Kidney (tissue), 14 donors: ENCODE data around the gene WWOX. TPM values are rescaled to one million over a fixed set of nuclear protein-coding genes. Genes with fewer than 3 reads are reported as not detected.

Experiments
- DNase-seq, 5 donors: peaks; one replicate each; pipeline ENCODE4 v3.0.0-alpha.2; 2013 to 2020
- FAIRE-seq: peaks from 2 replicates; lab custom pipeline; 2012; peaks lifted over from hg19 to GRCh38; lab: Jason Lieb, UNC
- H3K27ac ChIP-seq, 2 donors: one replicate each; pipeline ENCODE4 v1.7.0; 2013; ENCODE audit warnings: low read depth in 2 of 2, low read length in 2 of 2, inconsistent platforms in 1 of 2
- H3K27me3 ChIP-seq: one replicate; pipeline ENCODE4 v1.7.1; 2013; ENCODE audit warnings: low read length, inconsistent platforms; ENCODE audit not compliant: control insufficient read depth, insufficient read depth
- H3K36me3 ChIP-seq, 3 donors: one replicate each; pipeline versions ENCODE4 v1.7.0 to v1.7.1; 2013; ENCODE audit warnings: low read length in 3 of 3, control low read depth in 1 of 3, inconsistent platforms in 1 of 3; ENCODE audit not compliant: insufficient read depth in 3 of 3, control insufficient read depth in 2 of 3
- H3K4me1 ChIP-seq, 3 donors: one replicate each; pipeline versions ENCODE4 v1.7.0 to v1.7.1; 2013; ENCODE audit warnings: low read length in 3 of 3, inconsistent platforms in 1 of 3, low read depth in 1 of 3; ENCODE audit not compliant: control insufficient read depth in 2 of 3, insufficient read depth in 2 of 3
- H3K4me3 ChIP-seq, 3 donors: one replicate each; pipeline versions ENCODE4 v1.7.0 to v1.8.1; 2013; ENCODE audit warnings: low read length in 3 of 3, control low read depth in 1 of 3, inconsistent platforms in 1 of 3
- H3K9ac ChIP-seq, 3 donors: one replicate each; pipeline versions ENCODE4 v1.7.0 to v1.7.1; 2013; ENCODE audit warnings: low read length in 3 of 3, control low read depth in 1 of 3, inconsistent platforms in 1 of 3
- H3K9me3 ChIP-seq, 3 donors: one replicate each; pipeline versions ENCODE4 v1.7.0 to v1.7.1; 2013; ENCODE audit warnings: low read length in 3 of 3, control low read depth in 1 of 3, inconsistent platforms in 1 of 3; ENCODE audit not compliant: control insufficient read depth in 2 of 3, insufficient read depth in 1 of 3
- intact Hi-C: fragments of 100-400 bp; cut with DNase I; formaldehyde crosslinking; loops from one replicate; pipeline ENCODE4 v1.11.1; 2022
- polyA plus RNA-seq: library from polyadenylated mRNA; stranded (reverse); fragments of 350-450 nt; fragmentation: Illumina TruSeq; extraction: RNeasy Lipid Tissue Mini Kit (QIAGEN cat#74804); gene quantifications from one replicate; pipeline ENCODE4 v1.2.3, GENCODE V29; 2014; ENCODE audit warnings: low read depth, low replicate concordance; ENCODE audit not compliant: insufficient read depth
- total RNA-seq: library from RNA; stranded (reverse); fragmentation: NEBNext Ultra II Directional; extraction: Animal tissue kit (Norgen Biotek cat#: 25700); gene quantifications from one replicate; pipeline ENCODE4 v1.2.1, GENCODE V29; 2021
- TF ChIP-seq, protein P1 (sequence below): IDR thresholded peaks from 3 replicates; pipeline ENCODE4 v1.5.1; 2012; ENCODE audit warnings: mild to moderate bottlenecking, moderate library complexity, borderline replicate concordance; ENCODE audit not compliant: insufficient read depth; ENCODE audit errors: extremely low read depth
- donor health status: control.
- donor health status: control.
- donor health status: control.
- donor health status: control.
- donor health status: control.
- donor health status: DM: yes; HTN: yes; CAD: no.
- donor health status: Normal renal cell carcinoma (clear cell type).

The WWOX gene
- total and polyA plus RNA-seq, 2 donors from 2014 or later, result 22.5 to 30.3 TPM

- Histone ChIP-seq H3K9me3 (no peaks in the 10 kb centered on the region), H3K4me3 (no peak overlapping the region), H3K27ac (no peak overlapping the region), H3K36me3 (no peaks in the 10 kb centered on the region), H3K27me3 (no peaks in the 10 kb centered on the region), H3K4me1 (no peaks in the 10 kb centered on the region), H3K9ac (no peak overlapping the region)
- intact Hi-C loops, result no loop called here
- DNase-seq, result no peak
- FAIRE-seq, result no peak
- TF ChIP-seq, protein P1, sequence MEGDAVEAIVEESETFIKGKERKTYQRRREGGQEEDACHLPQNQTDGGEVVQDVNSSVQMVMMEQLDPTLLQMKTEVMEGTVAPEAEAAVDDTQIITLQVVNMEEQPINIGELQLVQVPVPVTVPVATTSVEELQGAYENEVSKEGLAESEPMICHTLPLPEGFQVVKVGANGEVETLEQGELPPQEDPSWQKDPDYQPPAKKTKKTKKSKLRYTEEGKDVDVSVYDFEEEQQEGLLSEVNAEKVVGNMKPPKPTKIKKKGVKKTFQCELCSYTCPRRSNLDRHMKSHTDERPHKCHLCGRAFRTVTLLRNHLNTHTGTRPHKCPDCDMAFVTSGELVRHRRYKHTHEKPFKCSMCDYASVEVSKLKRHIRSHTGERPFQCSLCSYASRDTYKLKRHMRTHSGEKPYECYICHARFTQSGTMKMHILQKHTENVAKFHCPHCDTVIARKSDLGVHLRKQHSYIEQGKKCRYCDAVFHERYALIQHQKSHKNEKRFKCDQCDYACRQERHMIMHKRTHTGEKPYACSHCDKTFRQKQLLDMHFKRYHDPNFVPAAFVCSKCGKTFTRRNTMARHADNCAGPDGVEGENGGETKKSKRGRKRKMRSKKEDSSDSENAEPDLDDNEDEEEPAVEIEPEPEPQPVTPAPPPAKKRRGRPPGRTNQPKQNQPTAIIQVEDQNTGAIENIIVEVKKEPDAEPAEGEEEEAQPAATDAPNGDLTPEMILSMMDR, result no peak
These were observed 6.7 kb upstream of the WWOX start for GRCh38 chr16:78092758-78093157.

DNA sequence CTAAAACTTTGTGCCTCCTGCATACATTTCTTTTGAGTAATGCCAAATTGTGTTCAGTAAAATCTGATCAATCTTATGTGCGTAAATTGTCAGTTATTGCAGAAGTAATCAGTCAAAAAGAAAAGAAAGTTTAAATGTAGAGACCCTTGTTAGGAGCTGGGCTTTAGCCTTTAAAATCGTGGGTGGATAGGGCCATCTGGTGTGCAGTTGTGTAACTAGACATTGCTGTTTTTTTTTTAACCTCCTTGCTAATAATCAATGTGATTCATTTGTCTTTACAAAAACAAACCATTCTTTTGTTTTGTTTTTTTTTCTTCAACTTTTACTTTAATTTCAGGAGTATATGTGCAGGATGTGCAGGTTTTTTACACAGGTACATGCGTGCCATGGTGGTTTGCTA is 5.3 kb upstream of the WWOX start:
- intact Hi-C loops, result no loop called here
- TF ChIP-seq, protein P1, result no peak
- Histone ChIP-seq H3K9ac (no peak overlapping the region), H3K27me3 (no peaks in the 10 kb centered on the region), H3K36me3 (no peaks in the 10 kb centered on the region), H3K4me3 (no peak overlapping the region), H3K27ac (no peak overlapping the region), H3K4me1 (no peaks in the 10 kb centered on the region), H3K9me3 (no peaks in the 10 kb centered on the region)
- no peak for FAIRE-seq
- DNase-seq, result peak in 1 of 5 donors; percentile 33

DNA sequence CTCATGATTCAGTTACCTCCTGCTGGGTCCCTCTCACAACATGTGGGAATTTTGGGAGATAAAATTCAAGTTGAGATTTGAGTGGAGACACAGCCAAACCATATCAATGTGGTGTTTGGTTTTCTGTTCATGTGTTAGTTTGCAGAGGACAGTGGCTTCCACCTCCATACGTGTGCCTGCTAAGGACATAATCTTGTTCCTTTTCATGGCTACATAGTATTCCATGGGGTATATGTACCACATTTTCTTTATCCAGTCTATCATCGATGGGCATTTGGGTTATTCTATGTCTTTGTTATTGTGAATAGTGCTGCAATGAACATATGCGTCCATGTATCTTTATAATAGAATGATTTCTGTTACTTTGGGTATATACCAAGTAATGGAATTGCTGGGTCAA is 4.5 kb upstream of the WWOX start:
- FAIRE-seq, result no peak

More for the DNA sequence above, 4.5 kb upstream of the WWOX start:
- DNase-seq, result no peak
- no peaks in the 10 kb centered on the region for H3K9me3 ChIP-seq
- peaks cover 0 to under 1% (median 0%) of the 10 kb centered on the region in 3 donors for H3K4me1 ChIP-seq
- intact Hi-C loops, result no loop called here
- no peaks in the 10 kb centered on the region for H3K27me3 ChIP-seq
- no peaks in the 10 kb centered on the region for H3K36me3 ChIP-seq
- H3K9ac ChIP-seq, result no peak overlapping the region
- H3K27ac ChIP-seq, result no peak overlapping the region
- H3K4me3 ChIP-seq, result no peak overlapping the region
- TF ChIP-seq, protein P1, result no peak
